C4-2B (cell line): Measurements from ENCODE around the gene TUBB2B.
"Not testable (repeated sequence)": the region's sequence is repeated elsewhere in the genome, so short reads cannot be mapped to it uniquely, and the experiment has no call there.

Experiments used
- H3K27ac ChIP-seq: fragments of 450-650 bp; 2 replicates; pipeline ENCODE4 v1.5.1; 2017
- CTCF ChIP-seq: fragments of 450-650 bp; conservative IDR thresholded peaks from 2 replicates; pipeline ENCODE4 v1.5.1; 2017; ENCODE audit warnings: mild to moderate bottlenecking
- ZFX ChIP-seq: fragments of 450-650 bp; IDR thresholded peaks from 2 replicates; pipeline ENCODE4 v1.6.1; 2017

Gene TUBB2B

GRCh38 chr6:3199382-3199781 is 28.1 kb downstream of the TUBB2B start:
- TF ChIP-seq CTCF (no peak), ZFX (no peak)

GRCh38 chr6:3197734-3198133 is 29.7 kb downstream of the TUBB2B start:
- H3K27ac ChIP-seq, result not testable (repeated sequence)

More at GRCh38 chr6:3199382-3199781, 28.1 kb downstream of the TUBB2B start:
- no peak overlapping the region for H3K27ac ChIP-seq

- no peak overlapping the region for H3K27ac ChIP-seq
Measured at GRCh38 chr6:3196770-3197169, 30.7 kb downstream of the TUBB2B start.

GRCh38 chr6:3195695-3196497 is 31.6 kb downstream of the TUBB2B start:
- H3K27ac ChIP-seq, result no peak overlapping the region
- TF ChIP-seq CTCF, result no peak
- TF ChIP-seq ZFX, result no peak

More at GRCh38 chr6:3196770-3197169, 30.7 kb downstream of the TUBB2B start:
- TF ChIP-seq CTCF (no peak), ZFX (no peak)

- no peak overlapping the region for H3K27ac ChIP-seq
- TF ChIP-seq CTCF (no peak), ZFX (no peak)
Measured at GRCh38 chr6:3195420-3195694, 32.1 kb downstream of the TUBB2B start.

GRCh38 chr6:3194535-3195419 is 32.7 kb downstream of the TUBB2B start:
- no peak overlapping the region for H3K27ac ChIP-seq
- TF ChIP-seq CTCF (no peak), ZFX (no peak)

GRCh38 chr6:3193102-3193849 is 34.2 kb downstream of the TUBB2B start:
- H3K27ac ChIP-seq, result no peak overlapping the region
- TF ChIP-seq ZFX (no peak), CTCF (no peak)
